Stimulated activated naive CD8-positive, alpha-beta T cell treated with anti-CD3 and anti-CD28 coated beads, Interleukin-15, Interleukin-2, amounts not matched to agents 100 ng/mL and 50 ng/mL, for 24 hours (primary cell): ENCODE data around the gene SLC34A2.

ENCODE experiments used
- H3K27ac Mint-ChIP-seq: one replicate; pipeline ENCODE4 v1.8.0; 2021; ENCODE audit warnings: mild to moderate bottlenecking, mixed read lengths
- H3K27me3 Mint-ChIP-seq: one replicate; pipeline ENCODE4 v1.8.0; 2021; ENCODE audit warnings: mixed read lengths
- H3K36me3 Mint-ChIP-seq: one replicate; pipeline ENCODE4 v1.8.0; 2021; ENCODE audit warnings: low read depth, mixed read lengths
- H3K4me1 Mint-ChIP-seq: one replicate; pipeline ENCODE4 v1.8.0; 2021; ENCODE audit warnings: low read depth, mixed read lengths
- H3K4me3 Mint-ChIP-seq: one replicate; pipeline ENCODE4 v1.8.0; 2021; ENCODE audit warnings: mild to moderate bottlenecking, mixed read lengths
- H3K9me3 Mint-ChIP-seq: one replicate; pipeline ENCODE4 v1.8.0; 2021; ENCODE audit warnings: mixed read lengths

Gene SLC34A2

DNA sequence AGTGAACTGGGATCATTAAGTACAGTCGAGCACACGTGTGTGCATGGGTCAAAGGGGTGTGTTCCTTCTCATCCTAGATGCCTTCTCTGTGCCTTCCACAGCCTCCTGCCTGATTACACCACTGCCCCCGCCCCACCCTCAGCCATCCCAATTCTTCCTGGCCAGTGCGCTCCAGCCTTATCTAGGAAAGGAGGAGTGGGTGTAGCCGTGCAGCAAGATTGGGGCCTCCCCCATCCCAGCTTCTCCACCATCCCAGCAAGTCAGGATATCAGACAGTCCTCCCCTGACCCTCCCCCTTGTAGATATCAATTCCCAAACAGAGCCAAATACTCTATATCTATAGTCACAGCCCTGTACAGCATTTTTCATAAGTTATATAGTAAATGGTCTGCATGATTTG is 22.3 kb downstream of the SLC34A2 start:
- Mint-ChIP-seq H3K4me3 (no peak overlapping the region), H3K4me1 (no peaks in the 10 kb centered on the region), H3K27me3 (no peaks in the 10 kb centered on the region), H3K9me3 (no peaks in the 10 kb centered on the region), H3K27ac (no peak overlapping the region), H3K36me3 (no peaks in the 10 kb centered on the region)

DNA sequence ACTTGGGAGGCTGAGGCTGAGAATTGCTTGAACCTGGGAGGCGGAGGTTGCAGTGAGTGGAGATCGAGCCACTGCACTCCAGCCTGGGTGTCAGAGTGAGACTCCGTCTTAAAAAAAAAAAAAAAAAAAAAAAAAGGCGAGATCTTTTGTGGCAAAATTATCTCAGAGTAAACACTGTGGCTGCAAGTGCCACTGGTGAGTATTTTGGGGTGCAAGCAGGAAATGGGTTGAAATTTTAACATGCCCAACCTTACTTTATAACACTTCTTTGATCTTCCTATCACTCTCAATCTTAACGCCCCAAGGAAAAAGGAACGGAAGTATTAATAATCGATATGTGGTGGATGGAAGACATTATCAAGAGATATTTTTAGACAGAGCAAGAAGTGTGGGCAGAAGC is 32.1 kb downstream of the SLC34A2 start:
- peaks cover 7% of the 10 kb centered on the region for H3K9me3 Mint-ChIP-seq
- no peak overlapping the region for H3K4me3 Mint-ChIP-seq
- no peaks in the 10 kb centered on the region for H3K36me3 Mint-ChIP-seq
- no peaks in the 10 kb centered on the region for H3K4me1 Mint-ChIP-seq
- H3K27me3 Mint-ChIP-seq, result peaks cover 3% of the 10 kb centered on the region
- H3K27ac Mint-ChIP-seq, result no peak overlapping the region

DNA sequence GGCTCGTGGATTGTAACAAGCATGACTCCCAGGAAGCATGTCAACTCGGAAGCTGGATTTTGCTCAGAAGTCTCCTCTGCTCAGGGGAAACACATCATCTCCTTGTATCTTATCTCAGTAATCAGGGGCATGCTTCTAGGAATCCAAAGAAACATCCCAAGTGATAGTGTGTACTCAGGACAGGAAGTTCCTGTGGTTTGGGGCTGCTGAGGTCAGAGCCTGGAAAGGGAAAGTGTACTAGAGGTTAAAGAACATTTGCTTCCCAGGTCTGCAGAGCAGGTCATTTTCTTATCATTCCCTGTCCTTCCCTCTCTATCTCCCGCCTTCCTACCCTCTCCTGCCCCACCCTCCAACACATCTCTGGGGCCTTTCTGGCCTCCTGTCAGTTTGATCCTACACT is 38.8 kb downstream of the SLC34A2 start:
- no peak overlapping the region for H3K4me3 Mint-ChIP-seq
- H3K36me3 Mint-ChIP-seq, result no peaks in the 10 kb centered on the region
- no peaks in the 10 kb centered on the region for H3K4me1 Mint-ChIP-seq
- peaks cover 12% of the 10 kb centered on the region for H3K9me3 Mint-ChIP-seq
- H3K27ac Mint-ChIP-seq, result no peak overlapping the region
- peaks cover 2% of the 10 kb centered on the region for H3K27me3 Mint-ChIP-seq

DNA sequence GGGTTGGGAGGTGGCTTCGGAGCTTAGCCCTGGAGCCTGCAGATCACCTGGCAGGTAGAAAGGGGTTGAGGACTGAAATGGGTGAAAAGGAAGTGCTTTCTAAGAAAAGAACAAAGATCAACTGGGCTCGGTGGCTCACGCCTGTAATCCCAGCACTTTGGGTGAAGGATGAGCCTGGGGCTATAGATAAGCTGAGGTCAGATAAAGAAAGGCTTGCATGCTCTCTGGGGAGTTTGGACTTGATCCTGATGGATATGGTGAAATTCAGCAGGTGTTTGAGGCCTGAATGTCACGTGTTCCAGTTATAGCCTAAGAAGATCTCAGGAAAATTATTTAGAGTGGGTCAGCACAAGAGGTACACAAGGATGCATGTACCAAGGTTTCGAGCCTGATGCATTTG is 40.8 kb downstream of the SLC34A2 start:
- Mint-ChIP-seq H3K27me3 (peaks cover 2% of the 10 kb centered on the region), H3K4me3 (no peak overlapping the region), H3K9me3 (peaks cover 9% of the 10 kb centered on the region), H3K4me1 (no peaks in the 10 kb centered on the region), H3K27ac (no peak overlapping the region), H3K36me3 (no peaks in the 10 kb centered on the region)

DNA sequence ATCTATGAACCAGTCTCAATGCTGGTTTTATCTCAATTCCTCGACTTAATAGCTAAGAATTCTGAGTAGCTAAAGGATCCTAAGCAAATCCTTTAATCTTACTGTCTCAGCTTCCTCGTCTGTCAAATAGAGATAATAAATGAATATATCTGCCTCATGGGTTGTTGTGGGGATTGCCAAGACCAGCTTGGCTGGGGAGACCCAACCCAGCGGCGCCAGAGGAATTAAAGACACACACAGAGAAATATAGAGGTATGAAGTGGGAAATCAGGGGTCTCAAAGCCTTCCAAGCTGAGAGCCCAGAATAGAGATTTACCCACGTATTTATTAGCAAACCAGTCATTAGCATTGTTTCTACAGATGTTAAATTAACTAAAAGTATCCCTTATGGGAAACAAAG is 41.9 kb downstream of the SLC34A2 start:
- Mint-ChIP-seq H3K9me3 (peaks cover 4% of the 10 kb centered on the region), H3K4me1 (no peaks in the 10 kb centered on the region), H3K27ac (no peak overlapping the region), H3K27me3 (peaks cover 2% of the 10 kb centered on the region), H3K4me3 (no peak overlapping the region), H3K36me3 (no peaks in the 10 kb centered on the region)

DNA sequence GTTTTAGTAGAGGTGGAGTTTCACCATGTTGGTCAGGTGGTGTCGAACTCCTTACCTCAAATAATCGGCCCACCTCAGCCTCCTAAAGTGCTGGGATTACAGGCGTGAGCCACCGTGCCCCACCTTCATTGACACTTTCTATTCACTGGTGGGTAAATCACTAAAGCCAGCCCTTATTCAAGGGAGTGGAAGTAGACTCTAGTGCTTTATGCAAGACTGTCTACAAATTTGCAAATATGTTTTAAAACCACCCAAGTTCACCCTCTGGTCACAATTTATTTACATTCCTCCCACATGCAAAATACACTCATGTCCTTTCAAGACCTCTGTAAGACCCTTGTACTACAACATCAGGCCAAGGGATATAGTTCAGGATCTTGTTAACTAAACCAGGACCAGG is 45.0 kb downstream of the SLC34A2 start:
- no peaks in the 10 kb centered on the region for H3K9me3 Mint-ChIP-seq
- H3K4me1 Mint-ChIP-seq, result no peaks in the 10 kb centered on the region
- H3K27me3 Mint-ChIP-seq, result no peaks in the 10 kb centered on the region
- H3K36me3 Mint-ChIP-seq, result no peaks in the 10 kb centered on the region
- no peak overlapping the region for H3K27ac Mint-ChIP-seq
- no peak overlapping the region for H3K4me3 Mint-ChIP-seq

DNA sequence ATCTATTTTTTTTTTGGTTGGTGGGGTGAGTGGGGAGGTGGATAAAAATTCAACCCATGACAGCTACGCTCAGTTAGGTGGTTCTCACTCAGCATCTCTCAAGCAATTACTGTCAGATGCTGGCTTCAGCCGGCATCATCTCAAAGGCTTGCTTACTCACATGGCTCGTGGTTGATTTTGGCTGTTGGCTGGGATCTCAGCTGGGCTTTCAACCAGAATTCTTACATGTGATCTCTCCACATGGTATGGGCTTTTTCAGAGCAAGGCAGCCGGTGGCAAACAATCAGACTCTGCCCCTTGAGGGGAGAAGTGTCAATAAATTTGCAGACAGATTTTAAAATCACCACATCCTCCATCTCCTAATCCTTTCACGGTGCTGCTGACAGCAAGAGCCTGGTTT is 47.2 kb downstream of the SLC34A2 start:
- Mint-ChIP-seq H3K9me3 (no peaks in the 10 kb centered on the region), H3K4me1 (no peaks in the 10 kb centered on the region), H3K4me3 (no peak overlapping the region), H3K36me3 (no peaks in the 10 kb centered on the region), H3K27ac (no peak overlapping the region), H3K27me3 (no peaks in the 10 kb centered on the region)

DNA sequence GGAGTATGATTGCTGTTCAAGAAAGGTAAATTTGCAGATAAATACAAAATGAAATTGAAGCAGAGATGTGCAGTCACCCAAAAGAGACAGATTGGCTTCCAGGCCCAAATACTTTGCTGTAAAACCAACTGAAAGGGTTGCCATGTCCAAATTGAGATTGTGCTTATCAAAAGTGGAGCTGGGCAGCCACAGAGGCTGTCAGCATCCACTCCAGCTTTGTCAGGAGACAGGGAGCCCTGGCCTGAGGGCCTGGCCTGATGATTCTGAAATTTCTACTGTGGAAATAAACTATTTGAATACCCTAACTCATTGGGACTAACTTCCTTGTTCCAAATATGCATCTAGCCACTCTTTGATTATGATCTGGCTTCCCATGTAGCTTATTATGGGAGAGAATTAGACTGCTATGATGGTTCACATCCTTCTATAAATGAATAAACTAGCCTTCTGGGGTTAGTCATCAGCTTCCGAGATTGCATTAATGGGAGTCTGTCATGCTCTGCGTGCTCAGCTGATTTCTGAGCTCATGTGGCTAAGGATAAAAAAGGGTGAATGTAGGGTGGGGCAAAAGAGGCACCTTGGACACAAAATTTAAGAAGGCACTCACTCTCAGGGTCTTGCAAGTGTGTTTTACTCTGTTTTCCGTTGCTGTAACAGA is 48.2 kb downstream of the SLC34A2 start:
- H3K27ac Mint-ChIP-seq, result no peak overlapping the region
- H3K4me3 Mint-ChIP-seq, result no peak overlapping the region

DNA sequence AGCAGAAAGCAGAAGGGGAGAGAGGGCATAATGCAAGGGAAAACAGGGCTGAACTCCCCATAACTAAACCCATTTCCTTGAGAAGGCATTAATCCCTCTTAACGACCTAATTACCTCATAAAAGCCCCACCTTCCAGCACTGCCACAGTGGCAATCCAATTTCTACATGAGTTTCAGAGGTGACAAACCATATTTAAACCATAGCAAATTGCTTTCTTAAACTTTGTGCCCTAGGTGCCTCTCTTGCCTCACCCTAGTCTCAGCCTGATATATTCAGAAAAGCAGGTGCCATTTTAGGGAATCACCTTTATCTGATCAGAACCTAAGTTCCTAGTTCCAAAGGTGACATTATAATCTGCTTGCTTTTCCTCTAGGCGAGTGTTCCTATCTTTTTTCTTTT is 48.9 kb downstream of the SLC34A2 start:
- H3K27me3 Mint-ChIP-seq, result peaks cover 2% of the 10 kb centered on the region
- peaks cover 4% of the 10 kb centered on the region for H3K9me3 Mint-ChIP-seq
- no peaks in the 10 kb centered on the region for H3K36me3 Mint-ChIP-seq
- no peak overlapping the region for H3K27ac Mint-ChIP-seq
- no peak overlapping the region for H3K4me3 Mint-ChIP-seq
- no peaks in the 10 kb centered on the region for H3K4me1 Mint-ChIP-seq

More for the DNA sequence above, 48.2 kb downstream of the SLC34A2 start:
- Mint-ChIP-seq H3K27me3 (no peaks in the 10 kb centered on the region), H3K36me3 (no peaks in the 10 kb centered on the region), H3K4me1 (no peaks in the 10 kb centered on the region), H3K9me3 (no peaks in the 10 kb centered on the region)

DNA sequence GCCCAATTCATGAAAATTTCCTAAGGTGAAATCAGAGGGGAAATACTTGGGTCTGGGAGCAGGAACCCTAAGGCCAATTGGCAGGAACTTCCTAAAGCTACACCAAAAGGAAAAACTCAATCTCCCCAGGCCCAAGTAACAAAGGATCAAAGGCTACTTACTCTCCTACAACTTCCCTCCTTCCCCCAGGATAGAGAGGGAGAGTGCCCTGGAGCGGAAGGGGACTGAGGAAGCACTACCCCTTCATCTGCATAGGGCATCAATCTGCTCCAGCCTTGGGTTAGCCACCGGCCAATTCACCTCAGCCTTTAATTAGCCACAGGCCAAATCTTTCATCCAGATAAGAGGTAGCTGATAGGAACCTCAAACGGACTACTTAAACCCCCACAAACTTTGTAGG is 55.0 kb downstream of the SLC34A2 start:
- H3K36me3 Mint-ChIP-seq, result no peaks in the 10 kb centered on the region

DNA sequence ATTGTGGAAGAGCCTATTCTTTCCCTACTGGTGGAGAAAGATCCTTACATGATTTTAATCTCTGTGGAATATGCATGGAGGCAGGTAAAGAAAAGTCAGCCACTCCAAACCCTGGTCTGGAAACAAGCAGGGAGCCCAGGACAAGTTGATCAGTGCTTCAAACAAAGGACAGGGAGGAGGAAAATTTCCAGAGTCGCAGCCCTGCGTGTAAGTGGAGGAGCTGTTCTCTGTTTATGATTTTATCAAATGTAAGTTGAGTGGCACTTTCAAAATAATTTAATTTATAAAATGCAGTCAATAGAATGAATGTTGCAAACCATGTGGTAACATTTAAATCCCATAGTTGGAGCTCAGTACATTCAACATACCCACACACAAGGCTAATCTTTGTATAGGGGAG is 57.0 kb downstream of the SLC34A2 start:
- H3K4me1 Mint-ChIP-seq, result no peaks in the 10 kb centered on the region
- H3K27me3 Mint-ChIP-seq, result peaks cover 3% of the 10 kb centered on the region
- no peaks in the 10 kb centered on the region for H3K36me3 Mint-ChIP-seq
- no peak overlapping the region for H3K27ac Mint-ChIP-seq
- peaks cover 4% of the 10 kb centered on the region for H3K9me3 Mint-ChIP-seq
- no peak overlapping the region for H3K4me3 Mint-ChIP-seq

More for the DNA sequence above, 55.0 kb downstream of the SLC34A2 start:
- Mint-ChIP-seq H3K4me3 (no peak overlapping the region), H3K4me1 (no peaks in the 10 kb centered on the region), H3K9me3 (peaks cover 4% of the 10 kb centered on the region), H3K27me3 (peaks cover 3% of the 10 kb centered on the region), H3K27ac (no peak overlapping the region)

DNA sequence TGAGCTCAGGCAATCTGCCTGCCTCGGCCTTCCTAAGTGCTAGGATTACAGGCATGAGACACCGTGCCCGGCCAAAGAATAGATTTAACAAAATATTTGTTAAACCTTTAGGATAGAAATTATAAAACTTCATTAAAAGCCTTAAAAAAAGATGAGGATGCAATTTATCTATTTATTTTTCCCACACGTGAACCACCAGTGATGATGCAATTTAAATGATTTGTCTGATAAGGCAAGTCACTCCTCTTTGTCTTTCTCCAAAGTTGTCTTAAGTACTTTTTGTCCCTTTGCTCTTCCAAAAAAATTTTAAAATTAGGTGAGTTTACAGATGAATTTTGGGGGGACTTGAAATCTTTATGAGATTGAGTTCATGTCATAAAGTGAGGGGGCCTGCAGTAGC is 58.2 kb downstream of the SLC34A2 start:
- no peak overlapping the region for H3K27ac Mint-ChIP-seq
- peaks cover 3% of the 10 kb centered on the region for H3K27me3 Mint-ChIP-seq
- no peaks in the 10 kb centered on the region for H3K36me3 Mint-ChIP-seq
- no peak overlapping the region for H3K4me3 Mint-ChIP-seq
- no peaks in the 10 kb centered on the region for H3K4me1 Mint-ChIP-seq
- peaks cover 4% of the 10 kb centered on the region for H3K9me3 Mint-ChIP-seq

DNA sequence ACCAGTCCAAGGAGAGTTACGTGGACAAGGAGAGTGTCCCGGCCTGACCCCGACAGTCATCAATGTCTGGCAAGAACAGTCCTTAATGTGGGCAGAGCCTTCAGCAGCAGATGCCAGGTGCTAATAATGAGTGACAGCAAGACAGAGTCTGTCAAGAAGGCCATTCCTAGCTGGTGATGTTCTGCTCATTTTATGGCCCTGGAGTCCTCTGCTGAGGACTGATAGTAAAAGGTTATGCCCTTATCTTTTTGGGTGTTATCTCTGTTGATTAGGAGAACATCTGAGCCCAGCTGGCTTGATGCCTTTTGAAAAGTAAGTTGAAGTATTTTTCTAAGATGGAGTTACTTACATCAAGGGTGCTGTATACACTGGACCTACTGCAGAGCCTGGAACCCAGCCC is 67.3 kb downstream of the SLC34A2 start:
- no peaks in the 10 kb centered on the region for H3K27me3 Mint-ChIP-seq
- H3K4me3 Mint-ChIP-seq, result no peak overlapping the region
- no peaks in the 10 kb centered on the region for H3K36me3 Mint-ChIP-seq
- H3K27ac Mint-ChIP-seq, result no peak overlapping the region
- H3K4me1 Mint-ChIP-seq, result no peaks in the 10 kb centered on the region
- H3K9me3 Mint-ChIP-seq, result peaks cover 4% of the 10 kb centered on the region

DNA sequence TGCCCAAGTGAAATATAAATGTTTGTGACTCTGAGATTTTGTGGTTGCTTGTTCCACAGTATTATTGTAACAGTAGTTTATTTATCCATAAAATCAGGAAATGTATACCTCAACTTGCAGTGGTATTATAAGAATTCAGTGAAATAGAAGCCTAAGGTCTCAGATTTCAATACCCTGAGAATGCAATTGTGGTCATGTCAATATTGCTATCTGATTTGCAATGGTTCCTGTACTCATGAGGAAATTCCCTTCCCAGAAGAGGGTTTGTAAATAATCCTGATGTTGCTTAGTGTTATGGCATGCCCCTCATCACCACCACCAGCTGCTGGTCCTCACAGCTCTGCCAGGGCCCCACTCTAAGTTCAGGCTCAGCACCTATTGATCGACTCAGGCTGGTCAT is 67.8 kb downstream of the SLC34A2 start:
- Mint-ChIP-seq H3K27ac (no peak overlapping the region), H3K4me3 (no peak overlapping the region), H3K36me3 (no peaks in the 10 kb centered on the region), H3K4me1 (no peaks in the 10 kb centered on the region), H3K9me3 (peaks cover 4% of the 10 kb centered on the region), H3K27me3 (no peaks in the 10 kb centered on the region)

DNA sequence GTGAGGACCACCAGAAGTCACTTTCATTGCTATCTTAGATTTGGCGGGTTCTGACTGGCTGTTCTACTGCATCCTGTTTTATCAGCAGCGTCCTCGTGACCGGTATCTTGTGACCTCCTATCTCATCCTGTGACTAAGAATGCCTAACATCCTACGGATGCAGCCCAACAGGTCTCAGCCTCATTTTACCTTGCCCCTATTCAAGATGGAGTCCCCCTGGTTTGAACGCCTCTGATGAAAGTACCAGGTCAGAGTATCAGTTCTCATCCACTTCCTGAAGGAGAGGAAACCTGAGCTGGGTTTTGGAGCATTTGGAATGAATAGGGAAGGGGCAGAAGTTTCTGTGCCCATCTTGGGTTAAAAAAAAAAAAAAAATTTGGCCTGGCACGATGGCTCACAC is 70.2 kb downstream of the SLC34A2 start:
- Mint-ChIP-seq H3K27ac (no peak overlapping the region), H3K9me3 (peaks cover 4% of the 10 kb centered on the region), H3K36me3 (no peaks in the 10 kb centered on the region), H3K4me3 (no peak overlapping the region), H3K4me1 (no peaks in the 10 kb centered on the region), H3K27me3 (no peaks in the 10 kb centered on the region)

DNA sequence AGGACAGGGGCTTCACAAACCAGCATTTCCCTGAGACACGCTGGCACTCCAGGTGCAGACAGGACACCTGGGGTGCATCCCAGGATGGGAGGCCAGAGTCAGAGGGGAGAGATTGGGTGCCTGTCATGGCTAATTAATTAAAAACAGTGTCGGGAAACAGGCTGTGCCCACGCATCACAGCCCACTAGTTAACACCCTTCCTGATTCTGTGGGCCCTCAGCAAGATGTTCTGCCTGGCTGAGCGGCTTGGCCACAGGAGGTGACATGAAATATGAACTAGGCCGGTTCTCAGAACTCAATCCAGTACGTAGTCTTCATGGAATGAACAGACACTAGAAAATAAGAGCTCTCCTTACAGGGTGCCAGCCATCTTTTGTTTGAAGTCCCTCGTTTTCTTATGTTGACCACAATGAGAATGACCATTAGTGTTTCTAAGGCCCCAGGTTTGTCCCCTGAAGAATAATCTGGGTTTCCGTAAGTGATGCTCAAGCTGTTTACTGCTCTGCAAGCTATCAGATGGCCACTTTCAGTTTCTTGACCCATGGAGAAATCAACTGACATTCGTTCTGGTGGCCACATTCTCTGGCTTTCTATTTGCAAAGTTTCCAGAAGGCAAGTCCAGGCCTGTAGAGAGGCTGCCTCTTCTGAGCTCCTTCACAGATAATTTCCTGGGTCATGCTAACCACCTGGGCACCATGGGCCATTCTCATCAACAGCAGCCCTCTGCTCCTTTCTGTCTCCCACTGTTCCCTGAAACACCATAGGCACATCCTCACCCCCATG is 72.3 kb downstream of the SLC34A2 start:
- peaks cover 4% of the 10 kb centered on the region for H3K9me3 Mint-ChIP-seq
- H3K4me3 Mint-ChIP-seq, result no peak overlapping the region
- H3K27me3 Mint-ChIP-seq, result no peaks in the 10 kb centered on the region
- H3K36me3 Mint-ChIP-seq, result no peaks in the 10 kb centered on the region
- no peaks in the 10 kb centered on the region for H3K4me1 Mint-ChIP-seq
- no peak overlapping the region for H3K27ac Mint-ChIP-seq
